ENCODE data around the gene FAM168A.

- TF ChIP-seq CTCF (IDR thresholded peaks at IDR 0.05) (no peak), EP300 (IDR thresholded peaks at IDR 0.05) (no peak), POLR2A (IDR thresholded peaks at IDR 0.05) (no peak), POLR2AphosphoS5 (IDR thresholded peaks at IDR 0.05) (no peak)
These were observed 131.3 kb downstream of the FAM168A start for GRCh38 chr11:73466643-73467042.
